CD4-positive, alpha-beta T cell treated with Interferon gamma for 1 hour (primary cell): ENCODE measurements around the gene BTBD9.

ENCODE experiments used
- DNase-seq: peaks from one replicate; pipeline ENCODE4 v3.0.0-alpha.2; 2020

The BTBD9 gene

GRCh38 chr6:38593409-38593808, 46.3 kb downstream of the BTBD9 start:
- DNase-seq: no peak

GRCh38 chr6:38591439-38591838, 48.3 kb downstream of the BTBD9 start:
- no peak for DNase-seq

GRCh38 chr6:38589367-38589720, 50.4 kb downstream of the BTBD9 start:
- no peak for DNase-seq

GRCh38 chr6:38588631-38589366, 50.9 kb downstream of the BTBD9 start:
- DNase-seq: no peak

- DNase-seq: no peak
Measured at GRCh38 chr6:38587766-38588362, 51.9 kb downstream of the BTBD9 start.

- DNase-seq: no peak
Measured at GRCh38 chr6:38586992-38587391, 52.7 kb downstream of the BTBD9 start.

- DNase-seq: no peak
Measured at GRCh38 chr6:38584731-38585130, 55.0 kb downstream of the BTBD9 start.

GRCh38 chr6:38583523-38583922, 56.2 kb downstream of the BTBD9 start:
- DNase-seq: no peak

- DNase-seq: no peak
Measured at GRCh38 chr6:38580030-38580429, 59.7 kb downstream of the BTBD9 start.

GRCh38 chr6:38579010-38579628, 60.6 kb downstream of the BTBD9 start:
- no peak for DNase-seq

- no peak for DNase-seq
Measured at GRCh38 chr6:38578075-38578474, 61.7 kb downstream of the BTBD9 start.

GRCh38 chr6:38577492-38577891, 62.2 kb downstream of the BTBD9 start:
- DNase-seq: no peak

- DNase-seq: no peak
Measured at GRCh38 chr6:38573801-38574395, 65.8 kb downstream of the BTBD9 start.

GRCh38 chr6:38572186-38572813, 67.4 kb downstream of the BTBD9 start:
- no peak for DNase-seq

GRCh38 chr6:38571721-38572120, 68.0 kb downstream of the BTBD9 start:
- no peak for DNase-seq

- no peak for DNase-seq
Measured at GRCh38 chr6:38570750-38571149, 69.0 kb downstream of the BTBD9 start.

GRCh38 chr6:38567436-38567835, 72.3 kb downstream of the BTBD9 start:
- no peak for DNase-seq

- no peak for DNase-seq
Measured at GRCh38 chr6:38566295-38567030, 73.3 kb downstream of the BTBD9 start.

- no peak for DNase-seq
Measured at GRCh38 chr6:38564301-38564700, 75.4 kb downstream of the BTBD9 start.

GRCh38 chr6:38555606-38556005, 84.1 kb downstream of the BTBD9 start:
- DNase-seq: no peak

GRCh38 chr6:38554700-38555413, 84.9 kb downstream of the BTBD9 start:
- no peak for DNase-seq

GRCh38 chr6:38554014-38554413, 85.7 kb downstream of the BTBD9 start:
- no peak for DNase-seq
